Measurements from ENCODE around the gene DLL1. TPM values are rescaled to one million over a fixed set of nuclear protein-coding genes. Genes with fewer than 3 reads are reported as not detected.

DLL1 gene
- polyA plus RNA-seq, 3 donors, result 0.17 TPM; not detected in 2

GRCh38 chr6:170248111-170248805 is 42.6 kb downstream of the DLL1 start:
- no peak for TF ChIP-seq CTCF (IDR thresholded peaks at IDR 0.05)

GRCh38 chr6:170247178-170247701 is 43.6 kb downstream of the DLL1 start:
- Histone ChIP-seq H3K4me2 (replicated peaks; ENCODE audit: extremely low read depth, low read length, poor library complexity, severe bottlenecking) (no peak overlapping the region), H3K27me3 (ENCODE audit: control insufficient read depth in 2 of 2, insufficient read depth in 2 of 2, low read length in 2 of 2) (no peaks in the 10 kb centered on the region), H3K79me2 (ENCODE audit: insufficient read depth, low read length) (no peaks in the 10 kb centered on the region), H3K9me3 (replicated peaks in 1 of 2; ENCODE audit: control insufficient read depth in 1 of 2, insufficient read depth in 1 of 2, low read length in 2 of 2) (no peaks in the 10 kb centered on the region), H3K4me1 (ENCODE audit: control insufficient read depth in 1 of 2, insufficient read depth in 2 of 2, low read length in 2 of 2) (no peaks in the 10 kb centered on the region), H4K20me1 (ENCODE audit: insufficient read depth, low read length) (no peaks in the 10 kb centered on the region), H3K9ac (ENCODE audit: insufficient read depth, low read length, poor library complexity, severe bottlenecking) (no peak overlapping the region), H3K27ac (ENCODE audit: low read depth in 1 of 2, low read length in 2 of 2) (no peak overlapping the region), H3K36me3 (replicated peaks in 1 of 2; ENCODE audit: control insufficient read depth in 1 of 2, insufficient read depth in 2 of 2, low read length in 2 of 2) (no peaks in the 10 kb centered on the region), H2AFZ (ENCODE audit: insufficient read depth, low read depth, low read length, poor library complexity, severe bottlenecking) (no peak overlapping the region), H3K4me3 (replicated peaks in 1 of 3; ENCODE audit: low read depth in 2 of 3, low read length in 3 of 3) (no peak overlapping the region)
- no peaks in the 10 kb centered on the region for H3K4me1 Mint-ChIP-seq
- TF ChIP-seq CTCF (IDR thresholded peaks at IDR 0.05), result no peak
- H3K27me3 Mint-ChIP-seq (ENCODE audit: low read depth in 3 of 3), result peaks cover 25 to 47% (median 46%) of the 10 kb centered on the region in 3 donors
- H3K9me3 Mint-ChIP-seq, result peaks cover 0 to 3% (median 0%) of the 10 kb centered on the region in 7 donors
- WGBS (ENCODE audit: insufficient coverage), result 88% methylated on average over 22 of the region's 22 CpGs
- intact Hi-C loops (cut with micrococcal nuclease), result no loop called here
- peak overlapping the region in 1 of 2 donors; percentile 15 for H3K4me3 Mint-ChIP-seq
- H3K36me3 Mint-ChIP-seq, result no peaks in the 10 kb centered on the region
- DNase-seq, result no peak
- H3K27ac Mint-ChIP-seq, result no peak overlapping the region

More at GRCh38 chr6:170248111-170248805, 42.6 kb downstream of the DLL1 start:
- 79% methylated on average over 31 of the region's 34 CpGs for WGBS (ENCODE audit: insufficient coverage)
- intact Hi-C loops (cut with micrococcal nuclease), result no loop called here
- H3K4me3 Mint-ChIP-seq, result peak overlapping the region in 1 of 2 donors; percentile 11
- H3K27me3 Mint-ChIP-seq (ENCODE audit: low read depth in 3 of 3), result peaks cover 21 to 47% (median 43%) of the 10 kb centered on the region in 3 donors
- no peaks in the 10 kb centered on the region for H3K4me1 ChIP-seq (ENCODE audit: control insufficient read depth in 1 of 2, insufficient read depth in 2 of 2, low read length in 2 of 2)
- no peaks in the 10 kb centered on the region for H4K20me1 ChIP-seq (ENCODE audit: insufficient read depth, low read length)
- H3K9ac ChIP-seq (ENCODE audit: insufficient read depth, low read length, poor library complexity, severe bottlenecking), result no peak overlapping the region
- no peaks in the 10 kb centered on the region for H3K79me2 ChIP-seq (ENCODE audit: insufficient read depth, low read length)
- DNase-seq, result no peak
- H3K4me3 ChIP-seq (replicated peaks in 1 of 3; ENCODE audit: low read depth in 2 of 3, low read length in 3 of 3), result no peak overlapping the region
- H3K27ac ChIP-seq (ENCODE audit: low read depth in 1 of 2, low read length in 2 of 2), result no peak overlapping the region
- no peak overlapping the region for H3K27ac Mint-ChIP-seq
- H3K9me3 Mint-ChIP-seq, result peaks cover 0 to 3% (median 0%) of the 10 kb centered on the region in 7 donors
- H3K4me2 ChIP-seq (replicated peaks; ENCODE audit: extremely low read depth, low read length, poor library complexity, severe bottlenecking), result no peak overlapping the region
- no peaks in the 10 kb centered on the region for H3K36me3 Mint-ChIP-seq
- no peaks in the 10 kb centered on the region for H3K27me3 ChIP-seq (ENCODE audit: control insufficient read depth in 2 of 2, insufficient read depth in 2 of 2, low read length in 2 of 2)
- no peaks in the 10 kb centered on the region for H3K9me3 ChIP-seq (replicated peaks in 1 of 2; ENCODE audit: control insufficient read depth in 1 of 2, insufficient read depth in 1 of 2, low read length in 2 of 2)
- no peaks in the 10 kb centered on the region for H3K36me3 ChIP-seq (replicated peaks in 1 of 2; ENCODE audit: control insufficient read depth in 1 of 2, insufficient read depth in 2 of 2, low read length in 2 of 2)
- no peaks in the 10 kb centered on the region for H3K4me1 Mint-ChIP-seq
- H2AFZ ChIP-seq (ENCODE audit: insufficient read depth, low read depth, low read length, poor library complexity, severe bottlenecking), result no peak overlapping the region
